Neural progenitor cell (in vitro differentiated cells): ENCODE data around the gene EFCC1. TPM values are rescaled to one million over a fixed set of nuclear protein-coding genes. Genes with fewer than 3 reads are reported as not detected.

Experiments used
- total RNA-seq: library from RNA; depleted of rRNA; stranded (reverse); fragments of >200 nt; gene quantifications from 2 replicates; pipeline ENCODE4 v1.2.3, GENCODE V29; 2015; ENCODE audit warnings: low replicate concordance

EFCC1 gene
- total RNA-seq, 1 donor from 2014 or later = 1.1 TPM

Other genes starting within 250 kb of the EFCC1 start
- gene ACAD9, start 121.7 kb upstream of the EFCC1 start, total RNA-seq = 25.0 and 35.7 TPM in 2 replicates
- 5.3 and 5.5 TPM in 2 replicates for gene CFAP92, start 7.2 kb upstream of the EFCC1 start, total RNA-seq
- not detected in 2 replicates for gene GP9, start 59.5 kb downstream of the EFCC1 start, total RNA-seq
- 0.36 and 9.0 TPM in 2 replicates for gene RAB43, start 120.5 kb downstream of the EFCC1 start, total RNA-seq
- gene ISY1, start 159.8 kb downstream of the EFCC1 start, total RNA-seq = 22.5 and 31.9 TPM in 2 replicates
- 424 and 495 TPM in 2 replicates for gene CNBP, start 182.6 kb downstream of the EFCC1 start, total RNA-seq
- 65.4 and 79.3 TPM in 2 replicates for gene COPG1, start 248.3 kb downstream of the EFCC1 start, total RNA-seq